Epithelial cell of prostate (primary cell): ENCODE results near the gene PCNT.
"Not testable (repeated sequence)": the region's sequence is repeated elsewhere in the genome, so short reads cannot be mapped to it uniquely, and the experiment has no call there.

ENCODE experiments used
- DNase-seq: peaks from one replicate; pipeline ENCODE4 v3.0.0-alpha.2; 2011; ENCODE audit warnings: low read depth, low spot score
- H3K27ac ChIP-seq: fragments of 450-650 bp; 2 replicates; pipeline ENCODE4 v1.5.1; 2017; ENCODE audit warnings: mild to moderate bottlenecking

Gene PCNT

GRCh38 chr21:46459024-46459355 is 135.0 kb downstream of the PCNT start:
- DNase-seq = no peak
- H3K27ac ChIP-seq = peak overlapping the region; percentile 80

GRCh38 chr21:46459356-46460112 is 135.6 kb downstream of the PCNT start:
- DNase-seq = no peak
- peak overlapping the region; percentile 80 for H3K27ac ChIP-seq

GRCh38 chr21:46461909-46462308 is 138.0 kb downstream of the PCNT start:
- H3K27ac ChIP-seq = no peak overlapping the region
- DNase-seq = no peak

GRCh38 chr21:46465153-46465552 is 141.2 kb downstream of the PCNT start:
- H3K27ac ChIP-seq = not testable (repeated sequence)

GRCh38 chr21:46465651-46466050 is 141.7 kb downstream of the PCNT start:
- no peak for DNase-seq
- H3K27ac ChIP-seq = no peak overlapping the region

More at GRCh38 chr21:46465153-46465552, 141.2 kb downstream of the PCNT start:
- not testable (repeated sequence) for DNase-seq

- H3K27ac ChIP-seq = no peak overlapping the region
- DNase-seq = no peak
Observed at GRCh38 chr21:46468108-46468774, 144.3 kb downstream of the PCNT start.

- H3K27ac ChIP-seq = no peak overlapping the region
Observed at GRCh38 chr21:46469275-46469674, 145.3 kb downstream of the PCNT start.

GRCh38 chr21:46471514-46471913 is 147.6 kb downstream of the PCNT start:
- no peak overlapping the region for H3K27ac ChIP-seq
- DNase-seq = no peak

More at GRCh38 chr21:46469275-46469674, 145.3 kb downstream of the PCNT start:
- DNase-seq = no peak

- DNase-seq = no peak
- no peak overlapping the region for H3K27ac ChIP-seq
Observed at GRCh38 chr21:46472246-46472645, 148.3 kb downstream of the PCNT start.

GRCh38 chr21:46474382-46474781 is 150.4 kb downstream of the PCNT start:
- no peak for DNase-seq
- H3K27ac ChIP-seq = peak overlapping the region; percentile 12

GRCh38 chr21:46475296-46475695 is 151.3 kb downstream of the PCNT start:
- H3K27ac ChIP-seq = no peak overlapping the region
- no peak for DNase-seq

GRCh38 chr21:46477765-46478164 is 153.8 kb downstream of the PCNT start:
- peak overlapping the region; percentile 52 for H3K27ac ChIP-seq
- DNase-seq = no peak

- no peak for DNase-seq
- no peak overlapping the region for H3K27ac ChIP-seq
Observed at GRCh38 chr21:46478910-46479309, 155.0 kb downstream of the PCNT start.

GRCh38 chr21:46480466-46480865 is 156.5 kb downstream of the PCNT start:
- H3K27ac ChIP-seq = no peak overlapping the region
- DNase-seq = no peak

- no peak for DNase-seq
- H3K27ac ChIP-seq = no peak overlapping the region
Observed at GRCh38 chr21:46482225-46482845, 158.4 kb downstream of the PCNT start.

GRCh38 chr21:46482846-46483231 is 158.9 kb downstream of the PCNT start:
- no peak for DNase-seq
- H3K27ac ChIP-seq = no peak overlapping the region

- DNase-seq = no peak
- H3K27ac ChIP-seq = no peak overlapping the region
Observed at GRCh38 chr21:46483300-46484295, 159.6 kb downstream of the PCNT start.

- H3K27ac ChIP-seq = no peak overlapping the region
- DNase-seq = no peak
Observed at GRCh38 chr21:46486481-46487126, 162.6 kb downstream of the PCNT start.

- no peak for DNase-seq
- no peak overlapping the region for H3K27ac ChIP-seq
Observed at GRCh38 chr21:46489162-46489663, 165.3 kb downstream of the PCNT start.

- DNase-seq = no peak
- H3K27ac ChIP-seq = no peak overlapping the region
Observed at GRCh38 chr21:46489800-46490199, 165.8 kb downstream of the PCNT start.
